Raji (cell line): Measurements from ENCODE around the gene GLIPR2.

Source experiments
- POLR2A ChIP-seq: IDR thresholded peaks from 2 replicates; pipeline ENCODE4 v1.6.1; 2011; ENCODE audit warnings: low read depth, low read length, control low read depth; ENCODE audit not compliant: insufficient read depth

The GLIPR2 gene

GRCh38 chr9:36116593-36116992 lies 19.9 kb upstream of the GLIPR2 start:
- no peak for TF ChIP-seq POLR2A

GRCh38 chr9:36118201-36118600 lies 18.3 kb upstream of the GLIPR2 start:
- TF ChIP-seq POLR2A, result no peak

- no peak for TF ChIP-seq POLR2A
These were observed 17.8 kb upstream of the GLIPR2 start for GRCh38 chr9:36118706-36119105.

GRCh38 chr9:36119476-36119875 lies 17.1 kb upstream of the GLIPR2 start:
- no peak for TF ChIP-seq POLR2A

- TF ChIP-seq POLR2A, result no peak
These were observed 15.8 kb upstream of the GLIPR2 start for GRCh38 chr9:36120705-36121104.

- TF ChIP-seq POLR2A, result no peak
These were observed 14.6 kb upstream of the GLIPR2 start for GRCh38 chr9:36121971-36122370.

- TF ChIP-seq POLR2A, result no peak
These were observed 13.0 kb upstream of the GLIPR2 start for GRCh38 chr9:36123515-36123914.

GRCh38 chr9:36125062-36125855 lies 11.3 kb upstream of the GLIPR2 start:
- TF ChIP-seq POLR2A, result no peak

- no peak for TF ChIP-seq POLR2A
These were observed 10.4 kb upstream of the GLIPR2 start for GRCh38 chr9:36126016-36126730.

GRCh38 chr9:36127652-36128244 lies 8.8 kb upstream of the GLIPR2 start:
- no peak for TF ChIP-seq POLR2A

- no peak for TF ChIP-seq POLR2A
These were observed 8.2 kb upstream of the GLIPR2 start for GRCh38 chr9:36128349-36128748.

- TF ChIP-seq POLR2A, result no peak
These were observed 7.4 kb upstream of the GLIPR2 start for GRCh38 chr9:36129139-36129538.

- TF ChIP-seq POLR2A, result no peak
These were observed 4.4 kb upstream of the GLIPR2 start for GRCh38 chr9:36132086-36132485.

GRCh38 chr9:36134761-36135505 lies 1.6 kb upstream of the GLIPR2 start:
- TF ChIP-seq POLR2A, result no peak

- no peak for TF ChIP-seq POLR2A
These were observed 727 bp upstream of the GLIPR2 start for GRCh38 chr9:36135741-36136271.
